D721Med (cell line): ENCODE results near the gene AMIGO2.

ENCODE experiments used
- DNase-seq: peaks from one replicate; pipeline ENCODE4 v3.0.0; 2011; ENCODE audit warnings: low spot score; ENCODE audit not compliant: insufficient read length
- FAIRE-seq: peaks from 2 replicates; lab custom pipeline; 2011; peaks lifted over from hg19 to GRCh38; lab: Jason Lieb, UNC
- TF ChIP-seq, protein P1 (sequence below): IDR thresholded peaks from 2 replicates; pipeline ENCODE4 v1.5.1; 2012; ENCODE audit warnings: mild to moderate bottlenecking, control low read depth; ENCODE audit not compliant: insufficient read depth; ENCODE audit errors: missing control alignments

Gene AMIGO2

DNA sequence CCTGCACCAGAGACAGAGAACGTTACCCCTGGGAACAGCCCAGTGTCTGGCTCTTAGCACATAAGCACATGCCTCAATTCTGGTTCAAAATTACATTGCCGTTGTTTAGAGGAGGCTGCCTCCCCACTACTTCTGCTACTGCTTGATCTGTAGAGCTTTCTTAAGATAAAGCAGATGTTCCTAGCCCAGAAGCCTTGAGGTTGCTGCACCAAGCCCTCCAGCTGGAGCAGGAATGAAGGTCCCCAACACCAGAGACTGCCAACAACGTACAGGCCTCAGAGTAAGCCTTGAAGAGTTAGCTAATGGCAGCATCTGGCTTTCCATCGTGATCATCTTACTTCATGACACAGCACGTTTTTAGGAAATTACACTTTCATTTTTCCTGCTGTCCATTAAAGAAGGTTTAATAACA lies 34.7 kb upstream of the AMIGO2 start:
- FAIRE-seq (no peak), DNase-seq (no peak)
- TF ChIP-seq, protein P1, sequence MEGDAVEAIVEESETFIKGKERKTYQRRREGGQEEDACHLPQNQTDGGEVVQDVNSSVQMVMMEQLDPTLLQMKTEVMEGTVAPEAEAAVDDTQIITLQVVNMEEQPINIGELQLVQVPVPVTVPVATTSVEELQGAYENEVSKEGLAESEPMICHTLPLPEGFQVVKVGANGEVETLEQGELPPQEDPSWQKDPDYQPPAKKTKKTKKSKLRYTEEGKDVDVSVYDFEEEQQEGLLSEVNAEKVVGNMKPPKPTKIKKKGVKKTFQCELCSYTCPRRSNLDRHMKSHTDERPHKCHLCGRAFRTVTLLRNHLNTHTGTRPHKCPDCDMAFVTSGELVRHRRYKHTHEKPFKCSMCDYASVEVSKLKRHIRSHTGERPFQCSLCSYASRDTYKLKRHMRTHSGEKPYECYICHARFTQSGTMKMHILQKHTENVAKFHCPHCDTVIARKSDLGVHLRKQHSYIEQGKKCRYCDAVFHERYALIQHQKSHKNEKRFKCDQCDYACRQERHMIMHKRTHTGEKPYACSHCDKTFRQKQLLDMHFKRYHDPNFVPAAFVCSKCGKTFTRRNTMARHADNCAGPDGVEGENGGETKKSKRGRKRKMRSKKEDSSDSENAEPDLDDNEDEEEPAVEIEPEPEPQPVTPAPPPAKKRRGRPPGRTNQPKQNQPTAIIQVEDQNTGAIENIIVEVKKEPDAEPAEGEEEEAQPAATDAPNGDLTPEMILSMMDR = no peak

DNA sequence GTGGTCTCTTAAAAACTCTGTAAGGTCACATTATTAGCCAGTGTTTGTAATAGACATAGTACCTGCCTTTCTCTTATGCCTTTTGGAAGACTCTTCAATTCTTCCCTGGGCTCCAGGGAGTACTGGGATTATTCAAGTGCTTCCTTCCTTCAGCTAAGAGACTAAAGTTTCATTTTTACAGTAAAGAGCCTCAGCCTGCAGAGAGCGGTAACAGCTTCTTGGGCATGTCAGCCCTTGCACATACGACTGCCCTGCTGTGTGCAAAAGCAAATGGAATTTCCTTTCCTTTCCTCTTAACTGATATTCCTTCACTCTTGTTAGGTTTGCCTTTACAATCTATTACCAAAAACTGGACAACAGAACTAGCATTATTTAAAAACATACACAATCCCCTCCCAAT lies 32.9 kb upstream of the AMIGO2 start:
- TF ChIP-seq, protein P1 = no peak
- FAIRE-seq (no peak), DNase-seq (no peak)

- no peak for FAIRE-seq
- TF ChIP-seq, protein P1 = no peak
- no peak for DNase-seq
Observed at GRCh38 chr12:47111854-47112253, 32.1 kb upstream of the AMIGO2 start.

DNA sequence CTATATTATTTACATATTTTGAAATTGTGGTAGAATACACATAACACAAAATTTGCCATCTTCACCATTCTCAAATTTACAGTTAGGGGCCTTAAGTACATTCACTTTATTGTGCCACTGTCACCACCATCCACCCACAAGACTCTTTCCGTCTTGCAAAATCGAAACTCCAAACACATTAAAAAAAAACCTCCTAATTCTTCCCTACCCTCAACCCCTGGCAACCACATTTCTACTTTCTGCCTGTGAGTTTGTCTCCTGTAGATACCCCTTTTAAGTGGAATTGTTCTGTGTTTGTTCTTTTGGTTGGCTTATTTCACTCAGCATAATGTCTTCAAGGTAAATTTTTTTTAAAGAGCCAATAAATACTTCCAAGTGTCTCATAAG lies 31.6 kb upstream of the AMIGO2 start:
- FAIRE-seq = no peak
- no peak for DNase-seq
- TF ChIP-seq, protein P1 = no peak

- DNase-seq = no peak
- TF ChIP-seq, protein P1 = no peak
- FAIRE-seq = no peak
Observed at GRCh38 chr12:47110718-47111391, 31.1 kb upstream of the AMIGO2 start.

DNA sequence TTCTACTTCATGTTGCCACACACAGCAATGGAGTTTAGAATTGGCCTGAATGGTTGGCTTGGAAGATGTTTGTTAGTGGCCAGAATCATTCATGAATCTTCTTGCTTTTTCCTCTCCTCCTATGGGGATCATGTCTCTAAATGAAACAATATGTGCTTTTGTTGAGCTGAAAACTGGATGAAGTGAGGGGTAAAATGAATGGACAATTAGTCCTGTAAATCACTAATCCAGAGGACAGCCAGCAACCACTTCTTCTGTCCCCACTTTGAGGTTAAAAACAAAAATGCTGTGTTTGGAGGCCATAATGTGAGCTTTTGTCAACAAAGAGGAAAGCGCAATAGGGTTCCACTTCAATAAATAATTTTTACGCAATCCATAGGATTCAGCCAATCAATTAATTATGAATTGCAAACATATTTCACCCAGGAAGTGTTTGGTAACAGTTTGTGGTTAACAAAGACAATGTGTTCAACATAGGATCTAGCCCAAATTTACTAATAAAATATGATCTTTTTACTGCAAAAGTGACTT lies 30.3 kb upstream of the AMIGO2 start:
- FAIRE-seq = no peak
- no peak for DNase-seq
- TF ChIP-seq, protein P1 = no peak

GRCh38 chr12:47107926-47108325 lies 28.2 kb upstream of the AMIGO2 start:
- no peak for FAIRE-seq

More at GRCh38 chr12:47107926-47108325, 28.2 kb upstream of the AMIGO2 start:
- DNase-seq = no peak
- TF ChIP-seq, protein P1 = no peak
